Stimulated activated CD4-positive, alpha-beta T cell treated with anti-CD3 and anti-CD28 coated beads, TNF-alpha, amount 100 ng/mL, for 24 hours (primary cell): ENCODE measurements around the gene L3MBTL2.

Experiments
- DNase-seq, 3 experiments: peaks; one replicate each; pipeline ENCODE4 v3.0.0-alpha.2; 2020; ENCODE audit warnings: low read depth in 3 of 3

Gene L3MBTL2

DNA sequence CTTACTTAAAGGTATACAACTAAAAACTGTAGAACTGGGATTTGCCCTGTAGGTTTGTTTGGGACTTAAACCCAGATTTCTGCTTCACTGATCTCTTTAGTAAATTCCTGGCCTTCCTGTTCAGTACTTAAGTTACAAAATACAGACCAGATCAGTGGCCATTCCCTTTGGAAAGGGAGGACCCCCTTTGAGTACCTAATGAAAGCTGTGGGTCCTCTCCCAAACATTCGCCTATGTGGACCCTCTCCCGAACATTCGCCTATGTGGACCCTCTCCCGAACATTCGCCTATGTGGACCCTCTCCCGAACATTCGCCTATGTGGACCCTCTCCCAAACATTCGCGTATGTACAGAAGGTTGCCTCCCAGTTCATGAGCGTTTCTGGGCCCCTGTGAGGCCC is 10.3 kb downstream of the L3MBTL2 start:
- no peak for DNase-seq

DNA sequence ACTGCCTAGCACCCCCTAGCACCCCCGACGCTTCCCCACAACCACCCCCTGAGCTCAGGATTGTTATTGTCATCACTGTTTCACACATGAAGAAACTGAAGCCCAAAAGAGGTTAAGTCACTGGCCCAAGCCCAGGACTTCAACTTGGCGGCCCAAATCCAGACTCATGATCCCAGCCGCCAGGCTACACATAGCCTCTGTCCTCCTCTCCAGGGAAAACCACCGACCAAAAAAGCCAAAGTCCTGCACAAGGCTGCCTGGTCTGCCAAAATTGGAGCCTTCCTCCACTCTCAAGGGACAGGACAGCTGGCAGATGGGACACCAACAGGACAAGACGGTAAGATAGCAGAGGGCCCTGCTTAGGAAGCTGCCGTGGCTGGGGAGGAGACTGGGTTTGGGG is 10.8 kb downstream of the L3MBTL2 start:
- no peak for DNase-seq

GRCh38 chr22:41216984-41217383 is 11.9 kb downstream of the L3MBTL2 start:
- no peak for DNase-seq

DNA sequence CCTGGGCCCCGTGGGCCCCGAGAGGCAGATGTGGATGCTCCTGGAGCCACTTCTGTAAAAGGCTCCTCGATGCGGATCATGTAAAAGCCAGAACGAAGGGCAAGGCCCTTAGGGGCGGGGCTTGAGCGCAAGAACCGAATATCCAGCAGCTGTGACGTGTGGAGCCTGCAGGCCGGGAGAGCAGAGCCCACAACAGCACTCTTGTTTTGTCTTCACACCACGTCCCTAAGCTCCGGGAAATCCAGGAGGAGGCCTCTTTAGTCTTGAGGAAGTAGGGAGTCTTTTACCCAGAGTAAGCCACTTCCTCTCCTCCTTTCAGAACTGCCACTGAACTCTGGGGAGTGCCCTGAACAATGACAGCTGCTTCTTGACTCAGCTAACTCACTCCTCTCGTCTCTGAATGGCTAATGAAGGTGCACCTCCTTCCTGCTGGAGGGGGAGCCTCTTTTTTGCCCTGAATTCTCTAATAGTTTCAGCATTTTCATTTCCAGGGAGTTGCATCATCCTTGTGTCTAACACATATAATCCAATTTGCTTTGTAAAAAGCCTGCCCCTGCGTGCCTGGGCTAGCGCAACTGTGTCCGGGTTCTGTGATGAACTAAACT is 12.5 kb downstream of the L3MBTL2 start:
- DNase-seq, result peak in 1 of 3 experiments; percentile 38

- DNase-seq, result no peak
These were observed 17.9 kb downstream of the L3MBTL2 start for GRCh38 chr22:41222846-41223507.

GRCh38 chr22:41223535-41223934 is 18.4 kb downstream of the L3MBTL2 start:
- no peak for DNase-seq

GRCh38 chr22:41226723-41227655 is 21.9 kb downstream of the L3MBTL2 start:
- DNase-seq, result no peak

GRCh38 chr22:41229215-41229614 is 24.1 kb downstream of the L3MBTL2 start:
- no peak for DNase-seq

DNA sequence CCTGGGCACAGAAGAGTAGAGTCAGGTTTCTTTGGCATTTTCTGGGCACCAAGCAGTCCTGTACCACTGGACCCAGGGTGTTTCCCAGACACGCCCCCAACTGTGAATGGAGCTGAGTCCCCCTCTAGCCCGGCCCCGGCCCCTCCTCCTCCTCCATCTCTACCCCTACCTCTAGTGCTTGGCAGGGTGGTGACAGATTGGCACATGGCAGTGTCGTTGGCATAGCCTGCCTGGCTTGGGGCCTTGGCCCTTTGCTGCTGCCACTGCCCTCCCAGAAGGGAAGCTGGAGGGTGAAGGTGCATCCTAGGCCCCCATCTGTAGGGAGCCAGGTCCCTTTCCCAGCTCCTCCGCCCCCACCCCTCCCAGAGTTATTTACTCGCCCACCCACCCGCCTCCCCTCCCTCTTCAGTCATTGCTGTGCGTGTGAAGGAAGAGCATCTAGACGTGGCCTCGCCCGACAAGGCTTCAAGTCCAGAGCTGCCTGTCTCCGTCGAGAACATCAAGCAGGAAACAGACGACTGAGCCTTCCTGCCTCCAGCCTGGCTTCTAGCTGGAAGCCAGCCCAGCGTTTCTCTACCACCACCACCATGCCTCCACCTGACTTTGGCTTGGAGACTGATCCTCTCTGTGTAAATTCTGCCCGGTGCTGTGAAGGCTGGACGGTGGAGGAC is 24.8 kb downstream of the L3MBTL2 start:
- DNase-seq, result no peak

DNA sequence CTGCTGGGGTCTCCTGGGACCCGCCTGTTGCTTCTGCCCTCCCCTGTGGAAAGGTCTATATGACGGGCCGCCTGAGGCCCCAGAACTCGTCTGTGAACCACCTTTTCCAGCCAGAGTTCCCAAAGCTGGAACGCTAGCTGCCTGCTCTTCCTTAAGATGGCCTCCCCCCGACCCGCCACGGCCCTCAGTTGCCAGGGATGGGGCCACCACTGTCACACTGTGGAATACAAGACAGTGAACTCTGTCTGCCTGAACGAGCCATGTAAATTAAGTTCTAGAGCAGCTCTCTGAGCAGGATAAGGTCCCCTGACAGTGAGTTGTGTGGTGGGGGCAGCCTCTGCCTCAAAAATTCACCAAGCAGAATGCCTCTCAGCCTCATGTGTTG is 25.3 kb downstream of the L3MBTL2 start:
- no peak for DNase-seq

DNA sequence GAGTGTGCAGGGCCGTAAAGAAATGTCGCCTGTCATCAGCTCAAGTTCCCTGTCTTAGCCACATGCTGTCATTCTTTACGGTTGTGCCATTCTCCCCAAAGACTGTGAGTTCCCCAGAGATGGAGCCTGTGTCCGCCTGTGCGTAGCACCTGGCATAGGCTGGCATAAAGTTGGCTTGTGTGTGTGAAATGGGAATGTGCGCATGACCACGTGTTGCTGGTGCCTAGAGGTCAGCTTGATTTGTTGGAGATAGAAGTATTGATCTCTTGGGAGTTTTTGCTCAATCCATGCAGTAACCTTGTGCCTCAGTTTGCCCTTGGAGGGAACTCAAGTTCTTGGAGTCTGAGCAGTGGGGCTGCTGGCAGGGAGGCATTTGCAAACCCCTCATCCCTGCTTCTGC is 26.3 kb downstream of the L3MBTL2 start:
- no peak for DNase-seq

- DNase-seq, result no peak
These were observed 29.9 kb downstream of the L3MBTL2 start for GRCh38 chr22:41234815-41235695.

- no peak for DNase-seq
These were observed 32.1 kb downstream of the L3MBTL2 start for GRCh38 chr22:41237036-41237706.

- peak; percentile 57 to 82 (median 58) for DNase-seq
These were observed 32.8 kb downstream of the L3MBTL2 start for GRCh38 chr22:41237707-41238569.

GRCh38 chr22:41238570-41239442 is 33.7 kb downstream of the L3MBTL2 start:
- DNase-seq, result no peak

DNA sequence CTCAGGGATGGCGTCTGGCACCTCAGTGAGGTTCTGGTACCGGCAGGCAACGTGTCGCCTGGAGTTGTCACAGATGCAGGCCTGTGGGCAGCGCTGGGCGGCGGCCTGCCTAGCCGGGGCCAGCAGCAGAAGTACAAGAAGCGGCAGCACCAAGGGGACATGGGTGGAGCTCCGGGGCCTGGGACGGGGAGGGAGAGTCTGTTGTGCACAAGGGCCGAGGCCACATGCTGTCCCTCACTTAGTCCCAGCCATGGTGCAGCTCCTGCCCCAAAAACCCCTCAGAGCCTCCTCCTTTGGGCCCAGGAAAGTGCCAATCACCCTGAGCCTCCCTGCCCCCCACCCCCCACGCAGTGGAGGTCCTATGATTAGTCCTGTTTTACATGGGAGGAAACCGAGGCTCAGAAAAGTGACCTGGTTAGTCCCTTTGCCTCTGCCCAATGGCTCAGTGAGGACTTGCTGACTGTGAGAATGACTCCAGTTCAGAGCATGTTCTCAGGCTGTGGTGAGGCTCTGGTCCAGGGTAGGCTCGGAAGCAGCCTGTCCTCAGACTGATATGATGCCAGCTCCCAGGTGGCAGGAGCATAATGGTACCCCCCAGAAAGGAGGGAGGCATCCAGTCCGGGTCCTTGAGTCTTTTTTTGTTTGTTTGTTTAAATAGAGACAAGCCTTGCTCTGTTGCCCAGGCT is 34.5 kb downstream of the L3MBTL2 start:
- no peak for DNase-seq

- no peak for DNase-seq
These were observed 35.4 kb downstream of the L3MBTL2 start, which contains the start of gene CHADL for GRCh38 chr22:41240377-41241132. Gene CHADL, minus strand, starts transcription at chr22:41240931. Its CDS starts 50 bp downstream, at chr22:41240881.
